SH-SY5Y (cell line): ENCODE data around the gene FMNL3.

Experiments used
- GATA2 ChIP-seq: IDR thresholded peaks from 2 replicates; pipeline ENCODE4 v1.6.1; 2011; ENCODE audit warnings: mild to moderate bottlenecking, low read depth, low read length
- GATA3 ChIP-seq: IDR thresholded peaks from 2 replicates; pipeline ENCODE4 v1.6.1; 2011; ENCODE audit warnings: low read depth, mild to moderate bottlenecking, low read length, moderate library complexity

GRCh38 chr12:49750996-49751393, 43.8 kb upstream of the FMNL3 start:
- TF ChIP-seq GATA2 (no peak), GATA3 (no peak)
